Heart left ventricle (tissue), 16 donors: ENCODE results near the gene TTC12. TPM values are rescaled to one million over a fixed set of nuclear protein-coding genes. Genes with fewer than 3 reads are reported as not detected.

Experiments used
- ATAC-seq, 4 donors: fragments of 200-7000 bp; cut with Tn5 transposase; one replicate each; pipeline ENCODE4 v1.9.1; 2020 to 2022; ENCODE audit warnings: moderate library complexity in 4 of 4, mild to moderate bottlenecking in 3 of 4, moderate number of reproducible peaks in 1 of 4
- DNase-seq, 5 donors: peaks; one replicate each; pipeline ENCODE4 v3.0.0-alpha.2; 2020
- H3K27ac ChIP-seq, 12 donors: fragments of 200-600 bp; sonication (generic) in 4 of 12; one replicate each; pipeline versions ENCODE4 v1.5.0 to v1.8.0; 2016 to 2022; ENCODE audit warnings: mild to moderate bottlenecking in 2 of 12
- H3K27me3 ChIP-seq, 9 donors: fragments of 200-600 bp; sonication (generic) in 2 of 9; one replicate each; pipeline versions ENCODE4 v1.5.1 to v1.8.0; 2016 to 2022; ENCODE audit warnings: mild to moderate bottlenecking in 3 of 9
- H3K36me3 ChIP-seq, 9 donors: fragments of 200-600 bp; sonication (generic) in 2 of 9; one replicate each; pipeline versions ENCODE4 v1.5.0 to v1.8.0; 2018 to 2022; ENCODE audit warnings: mild to moderate bottlenecking in 2 of 9
- H3K4me1 ChIP-seq, 12 donors: fragments of 200-600 bp; sonication (generic) in 4 of 12; one replicate each; pipeline versions ENCODE4 v1.5.0 to v1.8.0; 2016 to 2022; ENCODE audit warnings: mild to moderate bottlenecking in 3 of 12
- H3K4me3 ChIP-seq, 12 donors: fragments of 200-600 bp; sonication (generic) in 4 of 12; one replicate each; pipeline versions ENCODE4 v1.5.0 to v1.8.0; 2017 to 2022; ENCODE audit warnings: mild to moderate bottlenecking in 9 of 12, moderate library complexity in 4 of 12
- H3K9me3 ChIP-seq, 12 donors: fragments of 200-600 bp; sonication (generic) in 4 of 12; one replicate each; pipeline versions ENCODE4 v1.5.0 to v1.8.0; 2016 to 2022; ENCODE audit warnings: mild to moderate bottlenecking in 1 of 12
- POLR2A ChIP-seq, 2 donors: fragments of 450-650 bp; IDR thresholded peaks; one replicate each; pipeline ENCODE4 v1.6.1; 2017; ENCODE audit warnings: antibody characterized with exemption in 2 of 2, mild to moderate bottlenecking in 2 of 2, moderate library complexity in 2 of 2
- WGBS, 4 donors: extraction: QIAGEN DNeasy Blood & Tissue Kit in 2 of 4; methylation state at CpG; one replicate each; pipeline versions ENCODE4 v1.1.5 to v1.1.7; 2013 to 2018; 5-methylcytosine and 5-hydroxymethylcytosine counted together
- intact Hi-C, 10 donors: fragments of 100-400 bp; cut with DNase I; formaldehyde crosslinking; loops; one replicate each; pipeline versions ENCODE4 v1.11.1 to v1.14.2; 2022
- polyA plus RNA-seq, 2 donors: library from polyadenylated mRNA; stranded (reverse); fragments of 200-250 nt; gene quantifications; one replicate each; pipeline ENCODE4 v1.2.3, GENCODE V29; 2013
- total RNA-seq, 9 donors: library from RNA; depleted of rRNA in 2 of 9; stranded (reverse); fragments of >200 nt in 2 of 9; fragmentation: NEBNext Ultra II Directional in 3 of 9; extraction: Animal tissue kit (Norgen Biotek cat#: 25700) in 3 of 9; gene quantifications; one replicate each; pipeline versions ENCODE4 v1.1.0 to v1.2.4, GENCODE V29; 2016 to 2023
- TF ChIP-seq, protein P1 (sequence below), 12 donors: fragments of 200-600 bp; sonication (generic) in 4 of 12; IDR thresholded peaks; one replicate each; pipeline versions ENCODE4 v1.5.0 to v1.8.0; 2018 to 2022; ENCODE audit warnings: antibody characterized with exemption in 12 of 12, mild to moderate bottlenecking in 5 of 12
- donor health status: ischemic (EF 13 %, LVEDD 7.1; RV severe dilation, severe dysfunction).
- donor health status: healthy with polysubstance abuse.
- donor health status: DM: no; HTN: yes; CAD: no.
- donor health status: DM: no; HTN: no; CAD: no.
- donor health status: ischemic (EF 25% LVEDD 6.9; RV normal size, moderate dysfunction).
- donor health status: ischemic (EF 25% LVEDD 5.7; RV mildly dilated, moderate dysfunction).
- donor health status: healthy.
- donor health status: DM: yes; HTN: yes; CAD: no.
- donor health status: ischemic (EF 35%, LVEDD 5.7; RV mildly dilated, moderate dysfunction).
- donor health status: nonischemic (EF 11% LVEDD 7.7; RV severe dilation, severe dysfunction).
- donor health status: DM: yes; HTN: yes; CAD: no.
- donor health status: PGD.
- donor health status: ischemic (EF 29% LVEDD 5.4; RV normal size, mild dysfunction).
- donor health status: nonischemic (EF 23%, LVEDD 6.1; RV moderate dilation, normal function).

The TTC12 gene
- total and polyA plus RNA-seq, 11 donors, result 2.7 to 11.9 (median 6.9) TPM

DNA sequence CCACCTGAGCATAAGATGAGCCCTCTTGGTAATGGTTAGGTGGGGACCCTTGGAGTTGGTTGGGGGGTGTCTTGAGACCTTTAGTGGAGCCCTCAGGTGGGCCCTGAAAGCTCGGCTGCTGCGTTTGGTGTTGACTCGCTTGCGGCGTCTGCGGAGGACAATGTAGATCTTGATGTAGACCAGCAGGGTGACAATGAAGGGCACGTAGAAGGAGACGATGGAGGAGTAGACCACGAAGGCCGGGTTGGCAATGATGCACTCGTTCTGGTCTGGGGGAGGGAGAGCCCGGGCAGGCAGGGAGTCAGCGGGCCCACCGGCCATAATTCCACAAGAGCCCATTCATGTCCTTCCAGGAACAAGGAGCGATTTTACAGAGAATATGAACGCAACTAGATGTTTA lies 101.0 kb downstream of the TTC12 start:
- 94 to 96% (median 94%) methylated on average over 16 of the region's 16 CpGs for WGBS, 4 donors
- Histone ChIP-seq H3K27me3 (no peaks in the 10 kb centered on the region), H3K27ac (no peak overlapping the region), H3K4me3 (no peak overlapping the region), H3K4me1 (no peaks in the 10 kb centered on the region), H3K36me3 (no peaks in the 10 kb centered on the region), H3K9me3 (no peaks in the 10 kb centered on the region)
- intact Hi-C loops, result no loop called here
- no peak for TF ChIP-seq POLR2A (IDR thresholded peaks at IDR 0.05)
- TF ChIP-seq, protein P1, sequence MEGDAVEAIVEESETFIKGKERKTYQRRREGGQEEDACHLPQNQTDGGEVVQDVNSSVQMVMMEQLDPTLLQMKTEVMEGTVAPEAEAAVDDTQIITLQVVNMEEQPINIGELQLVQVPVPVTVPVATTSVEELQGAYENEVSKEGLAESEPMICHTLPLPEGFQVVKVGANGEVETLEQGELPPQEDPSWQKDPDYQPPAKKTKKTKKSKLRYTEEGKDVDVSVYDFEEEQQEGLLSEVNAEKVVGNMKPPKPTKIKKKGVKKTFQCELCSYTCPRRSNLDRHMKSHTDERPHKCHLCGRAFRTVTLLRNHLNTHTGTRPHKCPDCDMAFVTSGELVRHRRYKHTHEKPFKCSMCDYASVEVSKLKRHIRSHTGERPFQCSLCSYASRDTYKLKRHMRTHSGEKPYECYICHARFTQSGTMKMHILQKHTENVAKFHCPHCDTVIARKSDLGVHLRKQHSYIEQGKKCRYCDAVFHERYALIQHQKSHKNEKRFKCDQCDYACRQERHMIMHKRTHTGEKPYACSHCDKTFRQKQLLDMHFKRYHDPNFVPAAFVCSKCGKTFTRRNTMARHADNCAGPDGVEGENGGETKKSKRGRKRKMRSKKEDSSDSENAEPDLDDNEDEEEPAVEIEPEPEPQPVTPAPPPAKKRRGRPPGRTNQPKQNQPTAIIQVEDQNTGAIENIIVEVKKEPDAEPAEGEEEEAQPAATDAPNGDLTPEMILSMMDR (IDR thresholded peaks at IDR 0.05), result no peak
- ATAC-seq (no peak), DNase-seq (no peak)

Other genes with a start within 250 kb of the TTC12 start
- gene ANKK1, start 73.2 kb downstream of the TTC12 start, total RNA-seq, result under 1 TPM in 2 of 9 donors, not detected in 7; 0.09 to 0.24 TPM
- under 1 TPM; 0.03 to 0.11 TPM for gene ANKK1, start 73.2 kb downstream of the TTC12 start, polyA plus RNA-seq
- gene DRD2, start 160.8 kb downstream of the TTC12 start, total RNA-seq, result under 1 TPM in 1 of 9 donors, not detected in 8; 0.14 TPM
- under 1 TPM in 1 of 2 donors, not detected in 1; 0.12 TPM for gene DRD2, start 160.8 kb downstream of the TTC12 start, polyA plus RNA-seq